C4-2B (cell line): ENCODE measurements around the gene SLC1A7.

ENCODE experiments used
- H3K27ac ChIP-seq: fragments of 450-650 bp; 2 replicates; pipeline ENCODE4 v1.5.1; 2017
- CTCF ChIP-seq: fragments of 450-650 bp; conservative IDR thresholded peaks from 2 replicates; pipeline ENCODE4 v1.5.1; 2017; ENCODE audit warnings: mild to moderate bottlenecking
- ZFX ChIP-seq: fragments of 450-650 bp; IDR thresholded peaks from 2 replicates; pipeline ENCODE4 v1.6.1; 2017

The SLC1A7 gene

DNA sequence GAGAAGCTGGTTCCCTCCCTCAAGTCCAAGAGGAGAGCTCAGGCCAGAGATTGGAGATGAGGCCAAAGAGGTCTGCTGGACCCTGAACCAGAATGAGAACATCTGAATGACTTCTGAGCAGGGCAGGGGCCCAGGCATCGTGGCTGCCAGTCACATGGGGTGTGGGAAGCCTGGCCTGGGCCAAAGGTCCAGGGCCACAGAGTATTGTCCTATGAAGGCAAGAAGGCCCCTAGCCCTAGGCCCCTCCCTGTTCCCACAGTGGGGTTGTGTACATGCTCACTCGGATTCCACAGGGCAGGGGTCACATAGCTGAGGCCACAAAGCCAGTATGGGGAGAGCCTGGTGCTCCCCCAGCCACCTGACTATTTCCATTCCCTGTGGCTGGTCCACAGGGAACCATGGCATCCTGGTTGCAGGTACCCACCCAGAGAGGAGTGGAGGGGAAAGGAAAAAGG lies 18.5 kb upstream of the SLC1A7 start:
- no peak for TF ChIP-seq ZFX
- no peak for TF ChIP-seq CTCF
- H3K27ac ChIP-seq: no peak overlapping the region

- TF ChIP-seq CTCF (no peak), ZFX (no peak)
- H3K27ac ChIP-seq: no peak overlapping the region
Observed at GRCh38 chr1:53158900-53159299, 16.5 kb upstream of the SLC1A7 start.

DNA sequence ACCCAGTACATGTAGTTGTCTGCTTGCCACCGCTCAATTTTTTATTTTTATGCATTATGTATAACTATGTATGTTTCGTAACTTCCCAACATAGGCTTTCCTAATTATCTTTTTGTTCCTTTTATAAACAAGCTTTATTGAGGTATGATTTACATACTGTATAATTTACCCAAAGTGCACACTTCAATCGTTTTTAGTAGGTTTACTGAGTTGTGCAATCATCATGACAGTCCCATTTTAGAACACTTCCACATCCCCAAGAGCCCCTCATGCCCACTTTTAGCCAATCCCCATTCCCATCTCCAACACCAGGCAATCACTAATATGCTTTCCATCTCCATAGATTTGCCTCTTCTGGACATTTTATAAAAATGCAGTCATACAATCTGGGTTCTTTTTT lies 14.3 kb upstream of the SLC1A7 start:
- H3K27ac ChIP-seq: no peak overlapping the region
- no peak for TF ChIP-seq ZFX
- TF ChIP-seq CTCF: no peak

- TF ChIP-seq ZFX: no peak
- no peak for TF ChIP-seq CTCF
- H3K27ac ChIP-seq: no peak overlapping the region
Observed at GRCh38 chr1:53155945-53156344, 13.5 kb upstream of the SLC1A7 start.

GRCh38 chr1:53155534-53155933 lies 13.1 kb upstream of the SLC1A7 start:
- no peak overlapping the region for H3K27ac ChIP-seq
- TF ChIP-seq ZFX (no peak), CTCF (no peak)

DNA sequence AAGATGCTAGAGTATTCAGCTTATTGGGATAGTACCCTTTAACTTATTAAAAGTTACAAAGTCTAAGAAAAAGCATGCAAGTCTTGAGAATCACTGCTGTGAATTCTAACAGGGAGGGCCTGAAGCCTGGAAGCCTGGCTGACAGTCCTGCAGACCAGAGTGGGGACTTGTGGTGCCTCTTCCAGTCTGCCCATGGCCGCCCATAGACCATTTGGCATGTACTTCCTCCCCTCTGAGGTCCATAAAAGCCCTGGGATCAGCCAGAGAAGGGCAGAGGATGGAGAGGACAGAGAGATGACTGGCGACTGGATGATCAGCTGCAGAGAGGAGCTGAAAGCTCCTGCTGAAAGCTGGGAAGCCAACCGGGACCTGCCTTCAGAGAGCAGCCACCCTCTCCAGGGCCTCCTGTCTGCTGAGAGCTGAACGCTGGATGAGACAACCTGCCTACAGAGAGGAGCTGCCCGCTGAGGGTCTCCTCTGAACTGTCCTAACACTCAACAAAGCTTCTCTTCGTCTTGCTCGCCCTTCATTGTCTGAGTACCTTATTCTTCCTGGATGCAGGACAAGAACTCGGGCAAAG lies 12.5 kb upstream of the SLC1A7 start:
- no peak overlapping the region for H3K27ac ChIP-seq
- TF ChIP-seq ZFX (no peak), CTCF (no peak)

- TF ChIP-seq CTCF: no peak
- no peak for TF ChIP-seq ZFX
- no peak overlapping the region for H3K27ac ChIP-seq
Observed at GRCh38 chr1:53153752-53154151, 11.3 kb upstream of the SLC1A7 start.
